Breast epithelium (tissue), 4 donors: ENCODE measurements around the gene CTRB1. TPM values are rescaled to one million over a fixed set of nuclear protein-coding genes. Genes with fewer than 3 reads are reported as not detected.

Source experiments
- DNase-seq, 2 donors: peaks; one replicate each; pipeline ENCODE4 v3.0.0-alpha.2; 2019; ENCODE audit warnings: low spot score in 2 of 2
- H3K27ac ChIP-seq, 2 donors: fragments of 200-600 bp; sonication (generic) in 1 of 2; one replicate each; pipeline ENCODE4 v1.5.1; 2016 to 2019; ENCODE audit warnings: mild to moderate bottlenecking in 1 of 2
- H3K27me3 ChIP-seq, 2 donors: fragments of 200-600 bp; sonication (generic) in 1 of 2; one replicate each; pipeline versions ENCODE4 v1.5.1 to v1.6.0; 2017 to 2019; ENCODE audit warnings: control low read depth in 1 of 2, mild to moderate bottlenecking in 1 of 2
- H3K36me3 ChIP-seq: fragments of 200-600 bp; one replicate; pipeline ENCODE4 v1.5.1; 2019
- H3K4me1 ChIP-seq, 2 donors: fragments of 200-600 bp; sonication (generic); one replicate each; pipeline ENCODE4 v1.5.1; 2016 to 2019; ENCODE audit warnings: control low read depth in 1 of 2
- H3K4me3 ChIP-seq, 3 donors: fragments of 200-600 bp; sonication (generic); 1 replicate in 2 of 3; 2 replicates in 1 of 3; pipeline ENCODE4 v1.5.1; 2016 to 2019; ENCODE audit warnings: mild to moderate bottlenecking in 3 of 3, moderate library complexity in 2 of 3
- H3K9me3 ChIP-seq, 2 donors: fragments of 200-600 bp; sonication (generic) in 1 of 2; one replicate each; pipeline ENCODE4 v1.5.1; 2016 to 2019; ENCODE audit warnings: control low read depth in 1 of 2
- POLR2A ChIP-seq: fragments of 450-650 bp; IDR thresholded peaks from one replicate; pipeline ENCODE4 v1.6.1; 2016; ENCODE audit warnings: antibody characterized with exemption, mild to moderate bottlenecking, moderate library complexity
- POLR2AphosphoS5 ChIP-seq, 3 donors: sonication (generic); formaldehyde crosslinking; IDR thresholded peaks; one replicate each; pipeline ENCODE4 v1.6.1; 2017; ENCODE audit warnings: antibody characterized with exemption in 3 of 3
- intact Hi-C: fragments of 100-400 bp; cut with DNase I; formaldehyde crosslinking; loops from one replicate; pipeline ENCODE4 v1.15.1; 2023; ENCODE audit warnings: low total_unique reads
- total RNA-seq, 3 donors: library from RNA; depleted of rRNA; stranded (reverse); fragments of >200 nt; gene quantifications; one replicate each; pipeline ENCODE4 v1.1.0, GENCODE V29; 2016
- TF ChIP-seq, protein P1 (sequence below), 3 donors: fragments of 450-650 bp; IDR thresholded peaks; one replicate each; pipeline ENCODE4 v1.5.1; 2016 to 2017; ENCODE audit warnings: antibody characterized with exemption in 3 of 3, mild to moderate bottlenecking in 3 of 3, moderate library complexity in 3 of 3

Gene CTRB1
- total RNA-seq, 3 donors from 2014 or later: not detected

GRCh38 chr16:75236736-75237397, 18.1 kb downstream of the CTRB1 start:
- peak overlapping the region in 1 of 2 donors; percentile 38 for H3K27ac ChIP-seq
- peaks cover 7% of the 10 kb centered on the region for H3K36me3 ChIP-seq
- H3K4me3 ChIP-seq: no peak overlapping the region
- intact Hi-C loops: no loop called here
- no peaks in the 10 kb centered on the region for H3K27me3 ChIP-seq
- H3K4me1 ChIP-seq: peaks cover 18 to 20% of the 10 kb centered on the region in 2 donors
- DNase-seq: no peak
- TF ChIP-seq, protein P1, sequence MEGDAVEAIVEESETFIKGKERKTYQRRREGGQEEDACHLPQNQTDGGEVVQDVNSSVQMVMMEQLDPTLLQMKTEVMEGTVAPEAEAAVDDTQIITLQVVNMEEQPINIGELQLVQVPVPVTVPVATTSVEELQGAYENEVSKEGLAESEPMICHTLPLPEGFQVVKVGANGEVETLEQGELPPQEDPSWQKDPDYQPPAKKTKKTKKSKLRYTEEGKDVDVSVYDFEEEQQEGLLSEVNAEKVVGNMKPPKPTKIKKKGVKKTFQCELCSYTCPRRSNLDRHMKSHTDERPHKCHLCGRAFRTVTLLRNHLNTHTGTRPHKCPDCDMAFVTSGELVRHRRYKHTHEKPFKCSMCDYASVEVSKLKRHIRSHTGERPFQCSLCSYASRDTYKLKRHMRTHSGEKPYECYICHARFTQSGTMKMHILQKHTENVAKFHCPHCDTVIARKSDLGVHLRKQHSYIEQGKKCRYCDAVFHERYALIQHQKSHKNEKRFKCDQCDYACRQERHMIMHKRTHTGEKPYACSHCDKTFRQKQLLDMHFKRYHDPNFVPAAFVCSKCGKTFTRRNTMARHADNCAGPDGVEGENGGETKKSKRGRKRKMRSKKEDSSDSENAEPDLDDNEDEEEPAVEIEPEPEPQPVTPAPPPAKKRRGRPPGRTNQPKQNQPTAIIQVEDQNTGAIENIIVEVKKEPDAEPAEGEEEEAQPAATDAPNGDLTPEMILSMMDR (IDR thresholded peaks at IDR 0.05): no peak
- TF ChIP-seq POLR2A (no peak), POLR2AphosphoS5 (IDR thresholded peaks at IDR 0.05) (no peak)
- H3K9me3 ChIP-seq: no peaks in the 10 kb centered on the region

- H3K36me3 ChIP-seq: peaks cover 7% of the 10 kb centered on the region
- peak overlapping the region; percentile 76 to 82 for H3K27ac ChIP-seq
Measured at GRCh38 chr16:75237398-75238131, 18.8 kb downstream of the CTRB1 start.

GRCh38 chr16:75238132-75238852, 19.5 kb downstream of the CTRB1 start:
- peaks cover 18 to 20% of the 10 kb centered on the region in 2 donors for H3K4me1 ChIP-seq
- no peaks in the 10 kb centered on the region for H3K27me3 ChIP-seq
- DNase-seq: peak in 1 of 2 donors; percentile 57
- H3K9me3 ChIP-seq: no peaks in the 10 kb centered on the region
- H3K36me3 ChIP-seq: peaks cover 7% of the 10 kb centered on the region
- peak overlapping the region in 1 of 3 donors; percentile 34 for H3K4me3 ChIP-seq
- intact Hi-C loops: no loop called here
- TF ChIP-seq POLR2AphosphoS5 (IDR thresholded peaks at IDR 0.05): no peak
- TF ChIP-seq, protein P1 (IDR thresholded peaks at IDR 0.05): no peak
- no peak for TF ChIP-seq POLR2A
- H3K27ac ChIP-seq: peak overlapping the region; percentile 76 to 82

More at GRCh38 chr16:75237398-75238131, 18.8 kb downstream of the CTRB1 start:
- no peaks in the 10 kb centered on the region for H3K9me3 ChIP-seq
- H3K4me3 ChIP-seq: no peak overlapping the region
- intact Hi-C loops: no loop called here
- DNase-seq: no peak
- TF ChIP-seq, protein P1 (IDR thresholded peaks at IDR 0.05): no peak
- H3K27me3 ChIP-seq: no peaks in the 10 kb centered on the region
- H3K4me1 ChIP-seq: peaks cover 18 to 20% of the 10 kb centered on the region in 2 donors

DNA sequence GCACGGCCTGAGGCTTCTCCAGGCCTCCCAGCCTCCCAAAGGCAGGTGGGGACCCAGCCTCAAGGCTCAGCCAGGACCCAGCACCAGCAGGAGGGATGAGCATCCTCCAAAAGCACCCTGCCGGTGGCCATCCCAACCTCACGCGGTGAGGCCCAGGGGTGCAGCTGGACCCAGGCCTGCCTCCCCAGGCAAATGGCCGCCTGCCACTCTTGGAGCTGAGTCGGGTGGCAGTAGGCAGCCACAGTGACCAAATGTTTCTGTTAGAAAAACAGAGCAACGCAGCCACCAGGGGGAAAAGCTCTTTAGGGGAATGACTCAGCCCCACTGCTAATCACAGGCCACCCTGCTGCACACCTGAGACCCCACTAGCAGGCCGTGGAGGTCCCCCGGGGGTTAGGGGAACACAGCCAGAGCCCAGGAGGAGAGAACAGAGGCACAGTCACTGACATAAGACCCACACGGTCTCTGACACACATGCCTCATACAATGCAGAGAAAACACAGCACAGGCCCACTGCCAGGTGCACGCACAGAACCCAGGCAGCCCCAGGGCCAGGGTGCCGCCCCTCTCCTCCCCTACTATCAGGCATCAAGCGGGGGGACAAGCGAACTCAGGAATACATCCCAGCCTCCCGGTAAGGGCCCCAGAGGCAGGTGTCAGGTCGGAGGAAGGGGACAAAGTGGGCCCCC, 20.2 kb downstream of the CTRB1 start:
- TF ChIP-seq POLR2AphosphoS5 (IDR thresholded peaks at IDR 0.05): no peak
- TF ChIP-seq, protein P1 (IDR thresholded peaks at IDR 0.05): peak in 2 of 3 donors; percentile 19 to 22
- no peak for TF ChIP-seq POLR2A
- no peaks in the 10 kb centered on the region for H3K9me3 ChIP-seq
- DNase-seq: no peak
- intact Hi-C loops: no loop called here
- peaks cover 7% of the 10 kb centered on the region for H3K36me3 ChIP-seq
- H3K27me3 ChIP-seq: no peaks in the 10 kb centered on the region
- H3K4me1 ChIP-seq: peaks cover 23 to 24% of the 10 kb centered on the region in 2 donors
- H3K4me3 ChIP-seq: peak overlapping the region in 1 of 3 donors; percentile 34
- H3K27ac ChIP-seq: peak overlapping the region; percentile 76 to 82
